ENCODE measurements around the gene TMEM207. TPM values are rescaled to one million over a fixed set of nuclear protein-coding genes. Genes with fewer than 3 reads are reported as not detected.
A peak's percentile ranks its signal among the peaks of the same experiment; 100 is the strongest.

The TMEM207 gene
- total and polyA plus RNA-seq, 2 of the 8 experiments (the other 6 are each of a cell fraction or from before 2014, with no cell fraction given): not detected

GRCh38 chr3:190424478-190425439 is 24.9 kb downstream of the TMEM207 start (continued):
- TF ChIP-seq HDAC2 (IDR thresholded peaks at IDR 0.05; ENCODE audit: borderline replicate concordance in 1 of 2, low read depth in 2 of 2, low read length in 2 of 2) (no peak), TBP (IDR thresholded peaks at IDR 0.05; ENCODE audit: low read depth, low read length) (peak; percentile 99), KDM1A (IDR thresholded peaks at IDR 0.05; ENCODE audit: borderline replicate concordance, low read length) (peak; percentile 76; the same call in 1 of the 2 replicates), CTCF (IDR thresholded peaks at IDR 0.05; ENCODE audit: control extremely low read depth in 1 of 3, insufficient read depth in 1 of 3, low read depth in 1 of 3, low read length in 3 of 3) (peak in 2 of 3 experiments; percentile 54 to 59; a peak in 2 of 4 replicates), EZH2 (IDR thresholded peaks at IDR 0.05; ENCODE audit: low read depth, low read length, severe bottlenecking) (no peak), CBX5 (IDR thresholded peaks at IDR 0.05; ENCODE audit: low read depth, low read length) (no peak), TCF12 (IDR thresholded peaks at IDR 0.05; ENCODE audit: low read depth, low read length) (no peak), PHF8 (conservative IDR thresholded peaks at IDR 0.05; ENCODE audit: low read depth, low read length) (no peak), MAX (IDR thresholded peaks at IDR 0.05) (no peak), RBBP5 (IDR thresholded peaks at IDR 0.05; ENCODE audit: borderline replicate concordance, low read depth, low read length) (no peak), BACH1 (IDR thresholded peaks at IDR 0.05; ENCODE audit: low read length) (no peak), RAD21 (IDR thresholded peaks at IDR 0.05 in 1 of 2, conservative IDR thresholded peaks at IDR 0.05 in 1 of 2; ENCODE audit: low read depth in 2 of 2, low read length in 2 of 2) (peak; percentile 66 to 72), POLR2A (IDR thresholded peaks at IDR 0.05; ENCODE audit: control extremely low read depth in 1 of 2, low read depth in 2 of 2, low read length in 2 of 2) (no peak), SIN3A (conservative IDR thresholded peaks at IDR 0.05 in 1 of 2, IDR thresholded peaks at IDR 0.05 in 1 of 2; ENCODE audit: low read depth in 1 of 2, low read length in 2 of 2) (no peak), SP1 (IDR thresholded peaks at IDR 0.05; ENCODE audit: low read depth, low read length) (no peak), POLR2AphosphoS5 (IDR thresholded peaks at IDR 0.05; ENCODE audit: low read depth, low read length) (no peak), JUN (IDR thresholded peaks at IDR 0.05; ENCODE audit: low read depth, low read length) (no peak), E2F6 (IDR thresholded peaks at IDR 0.05) (no peak), ZNF274 (IDR thresholded peaks at IDR 0.05; ENCODE audit: borderline replicate concordance, extremely low read depth, low read length) (no peak)

Data from H1 (cell line).